CD14-positive monocyte (primary cell): Measurements from ENCODE around the gene GATA5. TPM values are rescaled to one million over a fixed set of nuclear protein-coding genes. Genes with fewer than 3 reads are reported as not detected.

ENCODE experiments used
- DNase-seq, 3 donors: peaks; one replicate each; pipeline ENCODE4 v3.0.0-alpha.2; 2011 to 2022
- H2AFZ ChIP-seq: 2 replicates; pipeline ENCODE4 v1.6.0; 2012; ENCODE audit warnings: mild to moderate bottlenecking, low read depth, low read length, inconsistent platforms; ENCODE audit not compliant: insufficient read depth, poor library complexity, severe bottlenecking
- H3K27ac ChIP-seq, 2 donors: 1 replicate in 1 of 2; 2 replicates in 1 of 2; pipeline ENCODE4 v1.5.1; 2012 to 2013; ENCODE audit warnings: low read length in 2 of 2, control low read depth in 1 of 2, inconsistent platforms in 1 of 2, low read depth in 1 of 2, mild to moderate bottlenecking in 1 of 2
- H3K27me3 ChIP-seq, 2 donors: one replicate each; pipeline versions ENCODE4 v1.6.0 to v1.6.1; 2011 to 2013; ENCODE audit warnings: low read length in 2 of 2; ENCODE audit not compliant: control insufficient read depth in 2 of 2, insufficient read depth in 2 of 2
- H3K36me3 ChIP-seq, 2 donors: replicated peaks in 1 of 2; 1 replicate in 1 of 2; 2 replicates in 1 of 2; pipeline versions ENCODE4 v1.5.1 to v1.6.1; 2012 to 2013; ENCODE audit warnings: low read length in 2 of 2, control low read depth in 1 of 2, inconsistent platforms in 1 of 2, mild to moderate bottlenecking in 1 of 2; ENCODE audit not compliant: insufficient read depth in 2 of 2, control insufficient read depth in 1 of 2
- H3K4me1 ChIP-seq, 2 donors: 1 replicate in 1 of 2; 2 replicates in 1 of 2; pipeline versions ENCODE4 v1.5.1 to v1.6.1; 2012 to 2013; ENCODE audit warnings: low read length in 2 of 2, control low read depth in 1 of 2, inconsistent platforms in 1 of 2, mild to moderate bottlenecking in 1 of 2, moderate library complexity in 1 of 2; ENCODE audit not compliant: insufficient read depth in 2 of 2, control insufficient read depth in 1 of 2
- H3K4me2 ChIP-seq: replicated peaks from 2 replicates; pipeline ENCODE3; 2012; ENCODE audit warnings: low read length, moderate library complexity, mild to moderate bottlenecking; ENCODE audit not compliant: poor library complexity, severe bottlenecking; ENCODE audit errors: extremely low read depth
- H3K4me3 ChIP-seq, 3 experiments: fragments of 200-600 bp in 1 of 3; sonication (generic) in 1 of 3; replicated peaks in 1 of 3; 1 replicate in 2 of 3; 2 replicates in 1 of 3; pipeline ENCODE4 v1.5.1; 2011 to 2013; ENCODE audit warnings: low read length in 3 of 3, mild to moderate bottlenecking in 3 of 3, control low read depth in 2 of 3, low read depth in 2 of 3, inconsistent platforms in 1 of 3, moderate library complexity in 1 of 3
- H3K79me2 ChIP-seq: 2 replicates; pipeline ENCODE4 v1.6.0; 2012; ENCODE audit warnings: mild to moderate bottlenecking, control low read depth, inconsistent platforms, low read length, moderate library complexity; ENCODE audit not compliant: insufficient read depth
- H3K9ac ChIP-seq: 2 replicates; pipeline ENCODE4 v1.6.0; 2017; ENCODE audit warnings: low read length, mild to moderate bottlenecking; ENCODE audit not compliant: insufficient read depth, poor library complexity, severe bottlenecking
- H3K9me3 ChIP-seq, 2 donors: replicated peaks in 1 of 2; 1 replicate in 1 of 2; 2 replicates in 1 of 2; pipeline versions ENCODE4 v1.5.1 to v1.6.1; 2012 to 2013; ENCODE audit warnings: low read length in 2 of 2, control low read depth in 1 of 2; ENCODE audit not compliant: control insufficient read depth in 1 of 2, insufficient read depth in 1 of 2
- H4K20me1 ChIP-seq: 2 replicates; pipeline ENCODE4 v1.6.0; 2012; ENCODE audit warnings: mild to moderate bottlenecking, low read length, control low read depth, moderate library complexity; ENCODE audit not compliant: insufficient read depth
- H3K27ac Mint-ChIP-seq, 7 donors: one replicate each; pipeline ENCODE4 v1.8.0; 2020; ENCODE audit warnings: mild to moderate bottlenecking in 7 of 7, mixed read lengths in 7 of 7, moderate library complexity in 6 of 7, inconsistent platforms in 2 of 7
- H3K27me3 Mint-ChIP-seq, 3 donors: one replicate each; pipeline ENCODE4 v1.8.0; 2021 to 2022; ENCODE audit warnings: low read depth in 3 of 3, mild to moderate bottlenecking in 3 of 3, mixed read lengths in 3 of 3, moderate library complexity in 3 of 3, inconsistent platforms in 1 of 3
- H3K36me3 Mint-ChIP-seq, 2 donors: one replicate each; pipeline ENCODE4 v1.8.0; 2020; ENCODE audit warnings: mixed read lengths in 2 of 2, inconsistent platforms in 1 of 2, mild to moderate bottlenecking in 1 of 2
- H3K4me1 Mint-ChIP-seq: one replicate; pipeline ENCODE4 v1.8.0; 2020; ENCODE audit warnings: mild to moderate bottlenecking, mixed read lengths
- H3K4me3 Mint-ChIP-seq, 2 donors: one replicate each; pipeline ENCODE4 v1.8.0; 2020; ENCODE audit warnings: mild to moderate bottlenecking in 2 of 2, mixed read lengths in 2 of 2, moderate library complexity in 1 of 2
- H3K9me3 Mint-ChIP-seq, 7 donors: one replicate each; pipeline ENCODE4 v1.8.0; 2020 to 2022; ENCODE audit warnings: mixed read lengths in 7 of 7, mild to moderate bottlenecking in 6 of 7, moderate library complexity in 6 of 7, inconsistent platforms in 2 of 7
- WGBS: methylation state at CpG from one replicate; pipeline ENCODE4 v1.1.5; 2013; ENCODE audit warnings: missing lambda C conversion rate; ENCODE audit not compliant: insufficient coverage; 5-methylcytosine and 5-hydroxymethylcytosine counted together
- intact Hi-C, 2 donors: fragments of 100-400 bp; cut with micrococcal nuclease; formaldehyde crosslinking; loops; one replicate each; pipeline versions ENCODE4 v1.15.0 to v1.15.1; 2023
- polyA plus RNA-seq, 3 donors: library from polyadenylated mRNA; depleted of rRNA in 1 of 3; unstranded in 2 of 3; stranded (reverse) in 1 of 3; fragments of 300-500 nt in 2 of 3; fragments of >200 nt in 1 of 3; fragmentation: Illumina TruSeq in 2 of 3; gene quantifications; 1 replicate in 2 of 3; 2 replicates in 1 of 3; pipeline ENCODE4 v1.2.3, GENCODE V29; 2012 to 2021
- TF ChIP-seq, protein P1 (sequence below): fragments of 200-600 bp; IDR thresholded peaks from one replicate; pipeline ENCODE4 v1.8.0; 2022; ENCODE audit warnings: antibody characterized with exemption, mild to moderate bottlenecking

GATA5 gene
- polyA plus RNA-seq, 3 donors: not detected

DNA sequence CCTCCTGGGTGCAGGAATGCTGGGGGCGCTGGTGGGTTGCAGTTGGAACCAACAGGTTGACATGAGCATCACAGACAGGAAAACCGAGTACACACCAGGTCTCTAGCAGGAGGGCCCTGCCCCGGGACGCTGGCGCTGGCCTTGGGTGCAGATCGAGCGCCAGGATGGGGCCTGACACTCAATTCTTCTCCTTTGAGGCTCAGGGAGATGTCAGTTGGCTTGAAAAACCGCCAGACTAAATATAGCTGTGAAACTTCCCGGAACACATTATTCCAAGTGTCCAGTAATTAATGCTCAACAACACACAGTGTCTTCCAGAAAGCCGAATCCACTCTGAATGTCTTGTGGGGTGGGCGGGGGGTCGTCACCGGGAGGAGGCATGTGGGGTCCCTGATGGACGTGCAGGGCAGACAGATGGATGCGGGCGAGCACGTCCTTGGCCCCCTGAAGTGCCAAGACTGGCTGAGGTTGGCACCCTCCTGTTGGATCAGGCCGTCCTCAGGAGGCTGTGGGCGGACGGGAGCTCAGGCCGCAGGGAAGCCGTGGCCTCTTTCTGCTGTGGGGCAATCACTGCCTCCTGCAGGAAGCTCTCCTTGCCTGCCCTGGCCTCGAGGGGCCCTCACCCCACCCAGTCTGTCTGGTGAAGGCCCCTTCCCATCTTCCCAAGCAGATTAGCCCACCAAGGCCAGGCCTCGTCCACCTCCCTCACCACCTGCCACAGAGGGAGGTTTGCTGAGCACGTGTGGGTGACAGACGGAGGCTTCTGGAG is 19.4 kb upstream of the GATA5 start:
- Histone ChIP-seq H4K20me1 (no peaks in the 10 kb centered on the region), H3K27me3 (peaks cover 0 to 3% of the 10 kb centered on the region in 2 donors), H3K79me2 (no peaks in the 10 kb centered on the region), H3K4me2 (no peak overlapping the region), H2AFZ (no peak overlapping the region), H3K27ac (no peak overlapping the region), H3K9me3 (no peaks in the 10 kb centered on the region), H3K4me1 (no peaks in the 10 kb centered on the region), H3K9ac (no peak overlapping the region), H3K36me3 (no peaks in the 10 kb centered on the region), H3K4me3 (no peak overlapping the region)
- Mint-ChIP-seq H3K4me1 (peaks cover 4% of the 10 kb centered on the region), H3K36me3 (no peaks in the 10 kb centered on the region), H3K9me3 (peaks cover 0 to 3% (median 0%) of the 10 kb centered on the region in 7 donors), H3K4me3 (no peak overlapping the region), H3K27ac (no peak overlapping the region), H3K27me3 (peaks cover 4 to 7% (median 7%) of the 10 kb centered on the region in 3 donors)
- WGBS: 80% methylated on average over 17 of the region's 26 CpGs
- TF ChIP-seq, protein P1, sequence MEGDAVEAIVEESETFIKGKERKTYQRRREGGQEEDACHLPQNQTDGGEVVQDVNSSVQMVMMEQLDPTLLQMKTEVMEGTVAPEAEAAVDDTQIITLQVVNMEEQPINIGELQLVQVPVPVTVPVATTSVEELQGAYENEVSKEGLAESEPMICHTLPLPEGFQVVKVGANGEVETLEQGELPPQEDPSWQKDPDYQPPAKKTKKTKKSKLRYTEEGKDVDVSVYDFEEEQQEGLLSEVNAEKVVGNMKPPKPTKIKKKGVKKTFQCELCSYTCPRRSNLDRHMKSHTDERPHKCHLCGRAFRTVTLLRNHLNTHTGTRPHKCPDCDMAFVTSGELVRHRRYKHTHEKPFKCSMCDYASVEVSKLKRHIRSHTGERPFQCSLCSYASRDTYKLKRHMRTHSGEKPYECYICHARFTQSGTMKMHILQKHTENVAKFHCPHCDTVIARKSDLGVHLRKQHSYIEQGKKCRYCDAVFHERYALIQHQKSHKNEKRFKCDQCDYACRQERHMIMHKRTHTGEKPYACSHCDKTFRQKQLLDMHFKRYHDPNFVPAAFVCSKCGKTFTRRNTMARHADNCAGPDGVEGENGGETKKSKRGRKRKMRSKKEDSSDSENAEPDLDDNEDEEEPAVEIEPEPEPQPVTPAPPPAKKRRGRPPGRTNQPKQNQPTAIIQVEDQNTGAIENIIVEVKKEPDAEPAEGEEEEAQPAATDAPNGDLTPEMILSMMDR: no peak
- intact Hi-C loops: no loop called here
- no peak for DNase-seq

DNA sequence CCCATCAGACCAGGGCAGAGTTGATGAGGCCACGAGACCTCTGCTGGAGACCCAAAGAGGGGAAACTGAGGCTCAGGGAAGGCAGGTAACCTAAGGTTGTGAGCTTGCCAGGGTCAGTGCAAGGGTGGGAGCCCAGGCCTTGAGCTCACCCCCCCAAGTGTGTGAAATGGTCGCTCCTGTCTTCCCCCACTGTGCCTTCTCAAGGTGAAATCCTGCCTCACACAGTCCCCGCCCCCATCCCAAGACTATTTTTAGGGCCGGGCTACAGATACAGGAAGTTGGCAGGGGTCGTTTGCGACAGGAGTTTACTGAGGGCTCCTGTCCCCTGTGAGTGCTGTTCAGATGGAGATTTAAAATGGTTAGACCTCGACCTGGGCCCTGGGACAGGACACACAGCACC is 18.7 kb upstream of the GATA5 start:
- Histone ChIP-seq H3K4me2 (no peak overlapping the region), H3K79me2 (no peaks in the 10 kb centered on the region), H3K36me3 (no peaks in the 10 kb centered on the region), H3K27me3 (peaks cover 0 to under 1% of the 10 kb centered on the region in 2 donors), H3K4me3 (no peak overlapping the region), H3K9me3 (no peaks in the 10 kb centered on the region), H2AFZ (no peak overlapping the region), H3K4me1 (no peaks in the 10 kb centered on the region), H3K9ac (no peak overlapping the region), H4K20me1 (no peaks in the 10 kb centered on the region), H3K27ac (no peak overlapping the region)
- intact Hi-C loops: no loop called here
- TF ChIP-seq, protein P1: no peak
- H3K4me1 Mint-ChIP-seq: peaks cover 2% of the 10 kb centered on the region
- H3K36me3 Mint-ChIP-seq: no peaks in the 10 kb centered on the region
- H3K27ac Mint-ChIP-seq: no peak overlapping the region
- DNase-seq: no peak
- H3K27me3 Mint-ChIP-seq: peaks cover 3 to 11% (median 9%) of the 10 kb centered on the region in 3 donors
- no peak overlapping the region for H3K4me3 Mint-ChIP-seq
- WGBS: 13% methylated on average over 1 of the region's 7 CpGs
- peaks cover 0 to 3% (median 0%) of the 10 kb centered on the region in 7 donors for H3K9me3 Mint-ChIP-seq
